NCI-H2171 treated with DMSO at 0.1 percent for 48 hours (cell line): ENCODE results near the gene TOMM20.
"Not testable (repeated sequence)": the region's sequence is repeated elsewhere in the genome, so short reads cannot be mapped to it uniquely, and the experiment has no call there.

Experiments
- DNase-seq: peaks from one replicate; lab custom pipeline; 2025; lab: John Stamatoyannopoulos, UW

TOMM20 gene

GRCh38 chr1:235101558-235102258 is 26.9 kb downstream of the TOMM20 start:
- DNase-seq: no peak

GRCh38 chr1:235100194-235100772 is 28.4 kb downstream of the TOMM20 start:
- no peak for DNase-seq

- DNase-seq: no peak
These were observed 29.6 kb downstream of the TOMM20 start for GRCh38 chr1:235098991-235099390.

GRCh38 chr1:235098547-235098946 is 30.1 kb downstream of the TOMM20 start:
- DNase-seq: no peak

- DNase-seq: not testable (repeated sequence)
These were observed 31.1 kb downstream of the TOMM20 start for GRCh38 chr1:235097501-235097900.

GRCh38 chr1:235095938-235096562 is 32.6 kb downstream of the TOMM20 start:
- no peak for DNase-seq

- peak; percentile 75 for DNase-seq
These were observed 34.7 kb downstream of the TOMM20 start for GRCh38 chr1:235093696-235094592.

- peak; percentile 77 for DNase-seq
These were observed 35.5 kb downstream of the TOMM20 start for GRCh38 chr1:235093013-235093695.

- DNase-seq: not testable (repeated sequence)
These were observed 36.2 kb downstream of the TOMM20 start for GRCh38 chr1:235092415-235092814.

- DNase-seq: not testable (repeated sequence)
These were observed 36.6 kb downstream of the TOMM20 start for GRCh38 chr1:235092045-235092406.

- DNase-seq: not testable (repeated sequence)
These were observed 37.2 kb downstream of the TOMM20 start for GRCh38 chr1:235091319-235092044.

GRCh38 chr1:235090406-235091069 is 38.1 kb downstream of the TOMM20 start:
- peak; percentile 95 for DNase-seq

- DNase-seq: no peak
These were observed 39.7 kb downstream of the TOMM20 start for GRCh38 chr1:235088907-235089306.

GRCh38 chr1:235088430-235088829 is 40.2 kb downstream of the TOMM20 start:
- no peak for DNase-seq

GRCh38 chr1:235087906-235088305 is 40.7 kb downstream of the TOMM20 start:
- DNase-seq: no peak

- not testable (repeated sequence) for DNase-seq
These were observed 43.1 kb downstream of the TOMM20 start for GRCh38 chr1:235085411-235086117.

- DNase-seq: not testable (repeated sequence)
These were observed 47.8 kb downstream of the TOMM20 start for GRCh38 chr1:235080788-235081187.

GRCh38 chr1:235080297-235080657 is 48.4 kb downstream of the TOMM20 start:
- not testable (repeated sequence) for DNase-seq

GRCh38 chr1:235079443-235080296 is 49.0 kb downstream of the TOMM20 start:
- DNase-seq: no peak
